HEK293 (cell line): ENCODE measurements around the gene TIMM17A.

Experiments used
- CTCF ChIA-PET: fragments of 350-600 bp; formaldehyde crosslinking; extraction: SDS; loops from one replicate; lab custom pipeline; 2021; ENCODE audit warnings: antibody characterized with exemption; lab: Yijun Ruan, JAX
- POLR2A ChIA-PET: fragments of 300-600 bp; formaldehyde crosslinking; extraction: SDS; loops from one replicate; lab custom pipeline; 2020; ENCODE audit warnings: antibody characterized with exemption, inconsistent platforms; lab: Yijun Ruan, JAX
- H3K27ac ChIP-seq: fragments of 200-500 bp; sonication (Bioruptor generic); 2 replicates; pipeline ENCODE4 v1.5.1; 2014; ENCODE audit warnings: low read depth, low read length, control low read depth, inconsistent platforms; ENCODE audit errors: extremely low read depth
- H3K36me3 ChIP-seq, 2 experiments: fragments of 200-500 bp in 1 of 2; sonication (Bioruptor generic) in 1 of 2; 1 replicate in 1 of 2; 2 replicates in 1 of 2; pipeline ENCODE4 v1.5.1; 2014 to 2017; ENCODE audit warnings: inconsistent platforms in 2 of 2, low read length in 2 of 2; ENCODE audit not compliant: control insufficient read depth in 2 of 2, insufficient read depth in 1 of 2
- H3K4me1 ChIP-seq: fragments of 200-500 bp; sonication (Bioruptor generic); 2 replicates; pipeline ENCODE4 v1.5.1; 2014; ENCODE audit warnings: mild to moderate bottlenecking, low read length, inconsistent platforms; ENCODE audit not compliant: control insufficient read depth, insufficient read depth
- H3K4me3 ChIP-seq: 2 replicates; pipeline ENCODE4 v1.5.1; 2011; ENCODE audit warnings: low read depth, mild to moderate bottlenecking, control low read depth, low read length, moderate library complexity
- H3K9me3 ChIP-seq: fragments of 200-500 bp; sonication (Bioruptor generic); 2 replicates; pipeline ENCODE4 v1.5.1; 2014; ENCODE audit warnings: low read depth, low read length, inconsistent platforms; ENCODE audit not compliant: control insufficient read depth, insufficient read depth
- KLF16 ChIP-seq: fragments of 450-650 bp; formaldehyde crosslinking; IDR thresholded peaks from 2 replicates; pipeline ENCODE4 v1.5.1; 2017; ENCODE audit warnings: missing biosample characterization, missing genetic modification characterization
- PRDM1 ChIP-seq: fragments of 450-650 bp; formaldehyde crosslinking; IDR thresholded peaks from 2 replicates; pipeline ENCODE4; 2016; ENCODE audit warnings: missing biosample characterization, missing genetic modification characterization
- ZBTB48 ChIP-seq: fragments of 450-650 bp; formaldehyde crosslinking; IDR thresholded peaks from 2 replicates; pipeline ENCODE4 v1.5.1; 2016; ENCODE audit warnings: missing biosample characterization, missing genetic modification characterization
- ZFP37 ChIP-seq: fragments of 450-650 bp; formaldehyde crosslinking; IDR thresholded peaks from 2 replicates; pipeline ENCODE4 v1.5.1; 2016; ENCODE audit warnings: missing biosample characterization, missing genetic modification characterization
- ZNF132 ChIP-seq: fragments of 450-650 bp; formaldehyde crosslinking; IDR thresholded peaks from 2 replicates; pipeline ENCODE4 v1.5.1; 2017; ENCODE audit warnings: missing biosample characterization, missing genetic modification characterization, borderline replicate concordance
- ZNF138 ChIP-seq: fragments of 450-650 bp; formaldehyde crosslinking; IDR thresholded peaks from 2 replicates; pipeline ENCODE4 v1.5.1; 2016; ENCODE audit warnings: missing biosample characterization, missing genetic modification characterization, borderline replicate concordance
- ZNF146 ChIP-seq: fragments of 450-650 bp; formaldehyde crosslinking; IDR thresholded peaks from 2 replicates; pipeline ENCODE4 v1.5.1; 2016; ENCODE audit warnings: missing biosample characterization, missing genetic modification characterization
- ZNF292 ChIP-seq: fragments of 450-650 bp; formaldehyde crosslinking; IDR thresholded peaks from 2 replicates; pipeline ENCODE4 v1.5.1; 2016; ENCODE audit warnings: low read depth, missing biosample characterization, missing genetic modification characterization, borderline replicate concordance
- ZNF416 ChIP-seq: fragments of 450-650 bp; formaldehyde crosslinking; IDR thresholded peaks from 2 replicates; pipeline ENCODE4 v1.5.1; 2016; ENCODE audit warnings: missing biosample characterization, missing genetic modification characterization
- ZNF514 ChIP-seq: fragments of 450-650 bp; formaldehyde crosslinking; IDR thresholded peaks from 2 replicates; pipeline ENCODE4 v1.5.1; 2016; ENCODE audit warnings: missing biosample characterization, missing genetic modification characterization
- ZNF596 ChIP-seq: fragments of 450-650 bp; IDR thresholded peaks from 2 replicates; pipeline ENCODE4 v1.5.0; 2018; ENCODE audit warnings: missing biosample characterization, mild to moderate bottlenecking, missing genetic modification characterization, moderate library complexity
- ZNF660 ChIP-seq: fragments of 450-650 bp; IDR thresholded peaks from 2 replicates; pipeline ENCODE4 v1.5.1; 2018; ENCODE audit warnings: missing biosample characterization, mild to moderate bottlenecking, missing genetic modification characterization
- ZNF792 ChIP-seq: fragments of 450-650 bp; formaldehyde crosslinking; IDR thresholded peaks from 2 replicates; pipeline ENCODE4 v1.5.1; 2016; ENCODE audit warnings: missing biosample characterization, missing genetic modification characterization
- ZSCAN5A ChIP-seq: fragments of 450-650 bp; formaldehyde crosslinking; IDR thresholded peaks from 2 replicates; pipeline ENCODE4 v1.5.1; 2016; ENCODE audit warnings: missing biosample characterization, missing genetic modification characterization
- TF ChIP-seq, protein P1 (sequence below): fragments of 450-650 bp; formaldehyde crosslinking; IDR thresholded peaks from 2 replicates; pipeline ENCODE4 v1.5.1; 2016; ENCODE audit warnings: missing biosample characterization, missing genetic modification characterization
- TF ChIP-seq, protein P2 (sequence below): fragments of 450-650 bp; formaldehyde crosslinking; conservative IDR thresholded peaks from 2 replicates; pipeline ENCODE4 v1.5.1; 2016; ENCODE audit warnings: low read depth, missing biosample characterization, missing genetic modification characterization
- TF ChIP-seq, protein P3 (sequence below): fragments of 450-650 bp; formaldehyde crosslinking; IDR thresholded peaks from 2 replicates; pipeline ENCODE4 v1.5.1; 2016; ENCODE audit warnings: missing biosample characterization, missing genetic modification characterization, borderline replicate concordance
- TF ChIP-seq, protein P4 (sequence below): fragments of 450-650 bp; formaldehyde crosslinking; IDR thresholded peaks from 2 replicates; pipeline ENCODE4 v1.5.1; 2016; ENCODE audit warnings: missing biosample characterization, missing genetic modification characterization

The TIMM17A gene

DNA sequence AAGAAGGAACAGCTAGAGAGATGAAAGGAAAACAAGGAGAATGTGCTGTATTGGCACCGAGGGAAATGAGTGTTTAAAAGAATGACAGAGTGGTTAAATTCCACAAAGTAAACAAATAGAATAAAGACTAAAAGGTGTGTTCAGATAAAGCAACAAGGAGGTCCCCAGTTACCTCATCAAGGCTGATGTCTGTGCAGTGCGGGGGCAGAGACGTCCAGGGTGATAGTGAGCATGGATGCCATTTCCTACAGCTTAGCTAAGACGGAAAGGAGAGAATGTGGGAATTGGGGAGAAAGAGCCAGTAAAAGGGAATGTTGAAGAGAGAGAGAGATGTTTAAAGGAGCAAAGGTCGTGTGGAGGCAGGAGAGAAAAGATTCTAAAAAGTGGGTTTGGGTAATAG is 24.5 kb upstream of the TIMM17A start:
- Histone ChIP-seq H3K9me3 (no peaks in the 10 kb centered on the region), H3K4me3 (no peak overlapping the region), H3K4me1 (no peaks in the 10 kb centered on the region), H3K36me3 (no peaks in the 10 kb centered on the region), H3K27ac (no peak overlapping the region)
- POLR2A ChIA-PET = no interaction called here
- CTCF ChIA-PET = no interaction called here
- TF ChIP-seq, protein P1, sequence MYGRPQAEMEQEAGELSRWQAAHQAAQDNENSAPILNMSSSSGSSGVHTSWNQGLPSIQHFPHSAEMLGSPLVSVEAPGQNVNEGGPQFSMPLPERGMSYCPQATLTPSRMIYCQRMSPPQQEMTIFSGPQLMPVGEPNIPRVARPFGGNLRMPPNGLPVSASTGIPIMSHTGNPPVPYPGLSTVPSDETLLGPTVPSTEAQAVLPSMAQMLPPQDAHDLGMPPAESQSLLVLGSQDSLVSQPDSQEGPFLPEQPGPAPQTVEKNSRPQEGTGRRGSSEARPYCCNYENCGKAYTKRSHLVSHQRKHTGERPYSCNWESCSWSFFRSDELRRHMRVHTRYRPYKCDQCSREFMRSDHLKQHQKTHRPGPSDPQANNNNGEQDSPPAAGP (tag by site-specific recombination) = peak; percentile 31; the same call in 1 of the 2 replicates
- peak; percentile 71; the same call in 1 of the 2 replicates for TF ChIP-seq PRDM1 (tag by site-specific recombination)
- TF ChIP-seq ZNF138 (tag by site-specific recombination) = no peak
- TF ChIP-seq ZNF132 = no peak

GRCh38 chr1:201933840-201934430 is 21.4 kb upstream of the TIMM17A start:
- ChIA-PET CTCF (interaction anchor here (0.6 to 1.2 kb wide), 5 partner anchors 11 to 314 kb away, joined by 3 to 11 read pairs (median 3); partner anchors contain the start of gene LMOD1), POLR2A (no interaction called here)
- Histone ChIP-seq H3K27ac (no peak overlapping the region), H3K4me3 (no peak overlapping the region), H3K9me3 (no peaks in the 10 kb centered on the region), H3K36me3 (no peaks in the 10 kb centered on the region), H3K4me1 (no peaks in the 10 kb centered on the region)
- TF ChIP-seq, protein P2, sequence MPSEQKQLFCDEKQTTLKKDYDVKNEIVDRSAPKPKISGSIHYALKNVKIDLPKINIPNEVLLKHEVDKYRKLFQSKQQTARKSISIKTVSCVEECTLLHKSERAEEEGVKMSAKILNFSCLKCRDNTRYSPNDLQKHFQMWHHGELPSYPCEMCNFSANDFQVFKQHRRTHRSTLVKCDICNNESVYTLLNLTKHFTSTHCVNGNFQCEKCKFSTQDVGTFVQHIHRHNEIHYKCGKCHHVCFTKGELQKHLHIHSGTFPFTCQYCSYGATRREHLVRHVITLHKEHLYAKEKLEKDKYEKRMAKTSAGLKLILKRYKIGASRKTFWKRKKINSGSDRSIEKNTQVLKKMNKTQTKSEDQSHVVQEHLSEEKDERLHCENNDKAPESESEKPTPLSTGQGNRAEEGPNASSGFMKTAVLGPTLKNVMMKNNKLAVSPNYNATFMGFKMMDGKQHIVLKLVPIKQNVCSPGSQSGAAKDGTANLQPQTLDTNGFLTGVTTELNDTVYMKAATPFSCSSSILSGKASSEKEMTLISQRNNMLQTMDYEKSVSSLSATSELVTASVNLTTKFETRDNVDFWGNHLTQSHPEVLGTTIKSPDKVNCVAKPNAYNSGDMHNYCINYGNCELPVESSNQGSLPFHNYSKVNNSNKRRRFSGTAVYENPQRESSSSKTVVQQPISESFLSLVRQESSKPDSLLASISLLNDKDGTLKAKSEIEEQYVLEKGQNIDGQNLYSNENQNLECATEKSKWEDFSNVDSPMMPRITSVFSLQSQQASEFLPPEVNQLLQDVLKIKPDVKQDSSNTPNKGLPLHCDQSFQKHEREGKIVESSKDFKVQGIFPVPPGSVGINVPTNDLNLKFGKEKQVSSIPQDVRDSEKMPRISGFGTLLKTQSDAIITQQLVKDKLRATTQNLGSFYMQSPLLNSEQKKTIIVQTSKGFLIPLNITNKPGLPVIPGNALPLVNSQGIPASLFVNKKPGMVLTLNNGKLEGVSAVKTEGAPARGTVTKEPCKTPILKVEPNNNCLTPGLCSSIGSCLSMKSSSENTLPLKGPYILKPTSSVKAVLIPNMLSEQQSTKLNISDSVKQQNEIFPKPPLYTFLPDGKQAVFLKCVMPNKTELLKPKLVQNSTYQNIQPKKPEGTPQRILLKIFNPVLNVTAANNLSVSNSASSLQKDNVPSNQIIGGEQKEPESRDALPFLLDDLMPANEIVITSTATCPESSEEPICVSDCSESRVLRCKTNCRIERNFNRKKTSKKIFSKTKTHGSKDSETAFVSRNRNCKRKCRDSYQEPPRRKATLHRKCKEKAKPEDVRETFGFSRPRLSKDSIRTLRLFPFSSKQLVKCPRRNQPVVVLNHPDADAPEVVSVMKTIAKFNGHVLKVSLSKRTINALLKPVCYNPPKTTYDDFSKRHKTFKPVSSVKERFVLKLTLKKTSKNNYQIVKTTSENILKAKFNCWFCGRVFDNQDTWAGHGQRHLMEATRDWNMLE (tag by site-specific recombination) = no peak
- TF ChIP-seq ZNF146 (no peak), ZNF792 (tag by site-specific recombination) (no peak), ZNF416 (tag by site-specific recombination) (no peak), ZNF596 (tag by site-specific recombination) (no peak), KLF16 (tag by site-specific recombination) (no peak), ZBTB48 (tag by site-specific recombination) (no peak), ZFP37 (no peak), ZNF132 (no peak), ZNF292 (no peak), ZNF514 (tag by site-specific recombination) (no peak), ZSCAN5A (no peak), ZNF660 (no peak)
- TF ChIP-seq, protein P3, sequence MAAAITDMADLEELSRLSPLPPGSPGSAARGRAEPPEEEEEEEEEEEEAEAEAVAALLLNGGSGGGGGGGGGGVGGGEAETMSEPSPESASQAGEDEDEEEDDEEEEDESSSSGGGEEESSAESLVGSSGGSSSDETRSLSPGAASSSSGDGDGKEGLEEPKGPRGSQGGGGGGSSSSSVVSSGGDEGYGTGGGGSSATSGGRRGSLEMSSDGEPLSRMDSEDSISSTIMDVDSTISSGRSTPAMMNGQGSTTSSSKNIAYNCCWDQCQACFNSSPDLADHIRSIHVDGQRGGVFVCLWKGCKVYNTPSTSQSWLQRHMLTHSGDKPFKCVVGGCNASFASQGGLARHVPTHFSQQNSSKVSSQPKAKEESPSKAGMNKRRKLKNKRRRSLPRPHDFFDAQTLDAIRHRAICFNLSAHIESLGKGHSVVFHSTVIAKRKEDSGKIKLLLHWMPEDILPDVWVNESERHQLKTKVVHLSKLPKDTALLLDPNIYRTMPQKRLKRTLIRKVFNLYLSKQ (tag by site-specific recombination) = no peak
- TF ChIP-seq, protein P4, sequence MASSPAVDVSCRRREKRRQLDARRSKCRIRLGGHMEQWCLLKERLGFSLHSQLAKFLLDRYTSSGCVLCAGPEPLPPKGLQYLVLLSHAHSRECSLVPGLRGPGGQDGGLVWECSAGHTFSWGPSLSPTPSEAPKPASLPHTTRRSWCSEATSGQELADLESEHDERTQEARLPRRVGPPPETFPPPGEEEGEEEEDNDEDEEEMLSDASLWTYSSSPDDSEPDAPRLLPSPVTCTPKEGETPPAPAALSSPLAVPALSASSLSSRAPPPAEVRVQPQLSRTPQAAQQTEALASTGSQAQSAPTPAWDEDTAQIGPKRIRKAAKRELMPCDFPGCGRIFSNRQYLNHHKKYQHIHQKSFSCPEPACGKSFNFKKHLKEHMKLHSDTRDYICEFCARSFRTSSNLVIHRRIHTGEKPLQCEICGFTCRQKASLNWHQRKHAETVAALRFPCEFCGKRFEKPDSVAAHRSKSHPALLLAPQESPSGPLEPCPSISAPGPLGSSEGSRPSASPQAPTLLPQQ = no peak
